NCI-H2081 (cell line): Measurements from ENCODE around the gene TRIM63.
A peak's percentile ranks its signal among the peaks of the same experiment; 100 is the strongest.

Source experiments
- DNase-seq, 2 experiments: peaks; one replicate each; lab custom pipeline; 2025; lab: John Stamatoyannopoulos, UW

The TRIM63 gene

DNA sequence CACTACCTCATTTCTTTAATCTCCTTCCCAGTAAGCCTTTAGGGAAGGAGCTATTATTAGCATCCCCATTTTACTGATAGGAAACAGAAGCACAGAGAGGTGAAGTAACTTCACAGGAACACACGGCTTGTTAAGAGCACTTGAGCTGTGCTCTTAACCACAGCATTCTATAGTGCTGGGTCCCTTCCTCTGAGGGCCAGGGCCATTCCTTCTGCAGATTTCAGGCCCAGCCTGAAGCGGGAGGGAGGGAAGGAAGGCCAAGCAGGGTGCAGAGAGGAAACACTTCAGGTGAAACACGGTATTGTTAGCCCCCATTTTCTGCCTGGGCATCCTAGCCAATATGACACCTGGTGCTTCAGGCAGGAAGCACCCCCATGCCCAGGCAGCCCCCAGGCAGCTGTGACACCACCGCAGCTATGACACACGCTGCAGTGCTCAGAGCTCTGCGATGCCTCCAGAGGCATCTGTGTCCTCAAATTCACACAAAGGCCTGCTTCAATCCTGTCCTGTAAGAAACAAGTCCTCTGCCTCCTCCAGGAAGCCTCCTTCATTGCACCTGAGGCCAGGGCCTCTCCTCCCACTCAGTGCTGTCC is 50.4 kb downstream of the TRIM63 start:
- no peak for DNase-seq

- no peak for DNase-seq
Observed at GRCh38 chr1:26016258-26016952, 51.0 kb downstream of the TRIM63 start.

DNA sequence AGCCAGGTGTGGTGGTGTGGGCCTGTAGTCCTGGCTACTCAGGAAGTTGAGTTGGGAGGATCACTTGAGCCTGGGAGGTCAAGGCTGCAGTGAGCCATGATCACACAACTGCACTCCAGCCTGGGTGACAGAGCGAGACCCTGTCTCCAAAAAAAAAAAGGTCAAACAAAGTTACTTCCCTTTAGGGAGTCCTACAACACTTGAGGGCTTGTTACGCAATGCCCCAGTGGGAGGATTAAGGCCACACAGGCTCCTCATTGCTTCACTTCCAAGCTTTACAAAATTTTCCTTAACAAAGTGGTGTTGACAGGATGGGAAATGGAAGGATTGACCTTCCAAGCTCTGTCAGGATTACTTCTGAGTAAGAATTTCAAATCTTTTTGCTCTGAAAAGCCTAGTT is 52.1 kb downstream of the TRIM63 start:
- no peak for DNase-seq

GRCh38 chr1:26014179-26014578 is 53.3 kb downstream of the TRIM63 start:
- DNase-seq: no peak

GRCh38 chr1:26012864-26013263 is 54.6 kb downstream of the TRIM63 start:
- peak in 1 of 2 experiments; percentile 63 for DNase-seq

DNA sequence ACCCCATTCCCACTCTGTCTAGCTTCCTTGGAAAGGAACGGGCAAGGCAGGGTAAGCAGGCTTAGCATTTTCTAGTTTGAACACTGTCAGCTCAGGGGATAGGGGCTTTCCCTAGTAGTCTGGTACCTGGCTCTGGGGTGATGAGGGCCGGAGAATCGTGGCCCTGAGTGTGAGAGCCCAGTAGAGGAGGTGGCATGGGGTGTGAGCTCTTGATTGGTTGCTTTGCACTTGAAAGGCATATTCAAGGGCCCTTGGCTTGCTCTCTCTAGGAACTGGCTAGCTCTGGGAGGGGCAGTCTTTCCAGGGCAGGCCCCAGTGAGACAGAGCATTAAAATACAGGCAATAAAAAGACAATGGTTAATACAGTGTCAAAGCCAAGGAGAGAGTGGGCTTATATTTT is 56.6 kb downstream of the TRIM63 start:
- DNase-seq: no peak

DNA sequence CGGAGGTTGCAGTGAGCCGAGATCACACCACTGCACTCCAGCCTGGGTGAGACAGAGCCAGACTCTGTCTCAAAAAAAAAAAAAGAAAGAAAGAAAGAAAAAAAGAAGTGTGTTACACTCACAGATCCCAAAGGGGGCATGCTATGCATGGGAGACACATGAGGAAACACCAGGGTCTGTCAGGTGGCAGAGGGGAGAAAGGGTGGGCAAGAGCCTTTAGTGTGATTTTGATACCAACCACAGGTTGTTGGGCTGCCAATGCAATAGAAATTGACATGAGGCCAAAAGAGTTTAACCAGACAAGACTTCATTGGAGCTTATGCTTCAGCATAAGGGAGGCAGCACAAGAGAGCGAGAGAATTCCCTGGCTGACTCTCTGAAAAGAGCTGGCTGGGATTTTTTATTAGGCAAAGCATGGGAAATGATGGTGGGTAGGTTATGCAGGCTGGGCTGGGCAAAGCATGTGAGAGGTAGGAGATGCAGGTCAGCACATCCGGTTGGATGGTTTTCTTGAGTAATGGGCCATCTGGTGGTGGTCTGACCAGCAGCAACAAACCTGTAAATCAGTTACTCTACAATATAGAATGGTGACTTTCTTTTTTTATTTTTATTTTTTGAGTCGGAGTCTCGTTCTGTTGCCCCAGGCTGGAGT is 57.5 kb downstream of the TRIM63 start:
- peak in 1 of 2 experiments; percentile 10 for DNase-seq

GRCh38 chr1:26006710-26007109 is 60.7 kb downstream of the TRIM63 start:
- no peak for DNase-seq

GRCh38 chr1:26005434-26006105 is 61.9 kb downstream of the TRIM63 start:
- DNase-seq: no peak

- DNase-seq: no peak
Observed at GRCh38 chr1:26003756-26004155, 63.7 kb downstream of the TRIM63 start.

GRCh38 chr1:26003262-26003661 is 64.2 kb downstream of the TRIM63 start:
- DNase-seq: no peak
